OCI-LY7 (cell line): ENCODE data around the gene NTF3. TPM values are rescaled to one million over a fixed set of nuclear protein-coding genes. Genes with fewer than 3 reads are reported as not detected.

ENCODE experiments used
- BruUV-seq: library from RNA; stranded (reverse); fragments of 400-500 nt; replicated peaks from 2 replicates; lab custom pipeline; 2021; lab: Mats Ljungman, UMichigan
- CTCF ChIA-PET: fragments of 300-600 bp; sonication (Branson Sonifier 250); formaldehyde crosslinking; loops from one replicate; lab custom pipeline; 2022; ENCODE audit warnings: antibody characterized with exemption; ENCODE audit not compliant: unreplicated experiment; lab: Charles Lee
- POLR2A ChIA-PET: fragments of 300-600 bp; sonication (Branson Sonifier 250); formaldehyde crosslinking; loops from one replicate; lab custom pipeline; 2022; ENCODE audit warnings: antibody characterized with exemption; lab: Charles Lee
- DNase-seq: peaks from one replicate; pipeline ENCODE4 v3.0.0-alpha.2; 2015; ENCODE audit warnings: low spot score
- H2AFZ ChIP-seq: fragments of 200-600 bp; sonication (generic), shearing (Covaris generic); 2 replicates; pipeline ENCODE4 v1.6.1; 2014; ENCODE audit warnings: mild to moderate bottlenecking, antibody characterized with exemption, low read length, moderate library complexity
- H3K27ac ChIP-seq: fragments of 200-600 bp; sonication (generic); 2 replicates; pipeline ENCODE4 v1.5.1; 2014; ENCODE audit warnings: mixed run types, low read depth, mild to moderate bottlenecking, moderate library complexity, low read length, inconsistent platforms; ENCODE audit not compliant: poor library complexity, severe bottlenecking
- H3K36me3 ChIP-seq: fragments of 200-600 bp; sonication (generic); 2 replicates; pipeline ENCODE4 v1.6.1; 2014; ENCODE audit warnings: mild to moderate bottlenecking, antibody characterized with exemption, low read length, moderate library complexity, mixed read lengths; ENCODE audit not compliant: insufficient read depth
- H3K4me1 ChIP-seq: fragments of 200-600 bp; sonication (generic); 2 replicates; pipeline ENCODE4 v1.5.1; 2014; ENCODE audit warnings: mild to moderate bottlenecking, low read length; ENCODE audit not compliant: insufficient read depth, poor library complexity, severe bottlenecking
- H3K4me2 ChIP-seq: fragments of 200-600 bp; sonication (generic); 2 replicates; pipeline ENCODE4 v1.6.1; 2014; ENCODE audit warnings: mild to moderate bottlenecking, low read length
- H3K4me3 ChIP-seq: fragments of 200-600 bp; sonication (generic); 2 replicates; pipeline ENCODE4 v1.5.1; 2014; ENCODE audit warnings: mild to moderate bottlenecking, low read depth, low read length; ENCODE audit not compliant: poor library complexity, severe bottlenecking
- H3K79me2 ChIP-seq: fragments of 200-600 bp; sonication (generic); 2 replicates; pipeline ENCODE4 v1.6.1; 2016; ENCODE audit warnings: low read depth, mild to moderate bottlenecking, low read length, moderate library complexity, mixed read lengths; ENCODE audit not compliant: insufficient read depth
- H3K9me2 ChIP-seq: fragments of 200-600 bp; sonication (generic); 2 replicates; pipeline ENCODE4 v1.6.1; 2016; ENCODE audit warnings: mild to moderate bottlenecking, low read length, mixed read lengths; ENCODE audit not compliant: insufficient read depth
- H3K9me3 ChIP-seq: fragments of 200-600 bp; sonication (generic); 2 replicates; pipeline ENCODE4 v1.6.1; 2014; ENCODE audit warnings: mild to moderate bottlenecking, mixed run types, low read length, mixed read lengths
- H4K20me1 ChIP-seq: fragments of 200-600 bp; sonication (generic); 2 replicates; pipeline ENCODE4 v1.6.1; 2014; ENCODE audit warnings: mild to moderate bottlenecking, antibody characterized with exemption, low read length, moderate library complexity, mixed read lengths; ENCODE audit not compliant: insufficient read depth
- CTCF ChIP-seq: fragments of 200-600 bp; sonication (generic); conservative IDR thresholded peaks from 2 replicates; pipeline ENCODE4 v1.5.1; 2014; ENCODE audit warnings: mild to moderate bottlenecking, antibody characterized with exemption, low read length, moderate library complexity, mixed read lengths
- EZH2phosphoT487 ChIP-seq: fragments of 200-600 bp; sonication (generic); IDR thresholded peaks from 2 replicates; pipeline ENCODE4 v1.6.1; 2018; ENCODE audit warnings: low read depth, borderline replicate concordance, mild to moderate bottlenecking, mixed run types, antibody characterized with exemption, low read length, moderate library complexity, mixed read lengths
- intact Hi-C: fragments of 100-400 bp; cut with micrococcal nuclease; formaldehyde crosslinking; loops from one replicate; pipeline ENCODE4 v1.10.0; 2022; ENCODE audit not compliant: unreplicated experiment
- total RNA-seq, 2 experiments: library from RNA; depleted of rRNA in 1 of 2; stranded (reverse); fragments of >200 nt in 1 of 2; shearing (Covaris generic) in 1 of 2; gene quantifications; 2 replicates each; pipeline ENCODE4 v1.2.3, GENCODE V29; 2014 to 2022

NTF3 gene
- total RNA-seq, 2 experiments from 2014 or later: 9.6 to 11.5 TPM

DNA sequence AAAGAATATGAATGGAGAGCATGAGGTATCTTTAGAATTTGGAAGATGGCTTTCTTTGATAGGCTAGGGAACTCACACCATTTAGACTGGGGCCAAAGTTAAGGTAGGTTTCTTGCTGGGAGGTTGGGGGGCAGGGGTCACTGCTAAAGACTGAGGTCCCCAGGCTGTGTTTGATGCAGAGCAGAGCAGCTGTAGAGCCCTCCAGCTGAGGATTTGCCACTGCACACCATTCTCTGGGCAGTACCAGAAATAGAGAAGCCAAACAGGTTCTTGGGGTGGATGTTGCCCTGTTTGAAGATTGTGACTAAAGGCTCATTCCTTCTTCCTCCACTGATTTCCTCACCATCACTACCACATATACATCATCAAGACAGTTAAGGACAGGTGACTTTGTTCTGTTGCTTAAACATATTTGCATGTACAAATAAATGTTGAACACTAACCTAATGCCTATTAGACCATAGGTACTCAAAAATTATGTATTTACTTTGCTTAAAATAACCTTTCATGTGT, 7.9 kb downstream of the NTF3 start:
- no peak for TF ChIP-seq EZH2phosphoT487
- TF ChIP-seq CTCF: no peak
- Histone ChIP-seq H3K9me3 (no peaks in the 10 kb centered on the region), H3K79me2 (peaks cover 95% of the 10 kb centered on the region), H3K9me2 (no peaks in the 10 kb centered on the region), H4K20me1 (peaks cover 58% of the 10 kb centered on the region), H3K4me2 (peak overlapping the region; percentile 50), H3K27ac (no peak overlapping the region), H3K36me3 (peaks cover 25% of the 10 kb centered on the region), H2AFZ (no peak overlapping the region), H3K4me1 (peaks cover 72% of the 10 kb centered on the region), H3K4me3 (no peak overlapping the region)
- ChIA-PET CTCF (no interaction called here), POLR2A (interaction anchor here (1.2 to 2.0 kb wide), 2 partner anchors 10 to 40 kb away, joined by 3 to 8 read pairs; no protein-coding TSS in a partner anchor)
- DNase-seq: no peak
- no TSS peak for BruUV-seq
- intact Hi-C loops: loop anchor here (10.0 kb wide), 1 partner anchor 1675 kb away; no protein-coding TSS in a partner anchor

- ChIA-PET CTCF (interaction anchor here (1.3 kb wide), 1 partner anchor 13 kb away, joined by 5 read pairs; no protein-coding TSS in a partner anchor), POLR2A (interaction anchor here (0.6 to 2.0 kb wide), 7 partner anchors 9 to 88 kb away, joined by 3 to 10 read pairs (median 4); no protein-coding TSS in a partner anchor)
- DNase-seq: no peak
- Histone ChIP-seq H3K4me1 (peaks cover 70% of the 10 kb centered on the region), H3K79me2 (peaks cover 90% of the 10 kb centered on the region), H4K20me1 (peaks cover 61% of the 10 kb centered on the region), H2AFZ (no peak overlapping the region), H3K27ac (no peak overlapping the region), H3K4me3 (peak overlapping the region; percentile 15), H3K4me2 (peak overlapping the region; percentile 50), H3K9me2 (no peaks in the 10 kb centered on the region), H3K36me3 (peaks cover 31% of the 10 kb centered on the region), H3K9me3 (no peaks in the 10 kb centered on the region)
- BruUV-seq: TSS peak; percentile 8
- intact Hi-C loops: loop anchor here (10.0 kb wide), 1 partner anchor 1674 kb away; no protein-coding TSS in a partner anchor
- no peak for TF ChIP-seq EZH2phosphoT487
- TF ChIP-seq CTCF: no peak
Measured at GRCh38 chr12:5440978-5441377, 9.1 kb downstream of the NTF3 start.
